NCI-H146 treated with DMSO at 0.1 percent for 48 hours (cell line): ENCODE measurements around the gene TMCO4.

ENCODE experiments used
- DNase-seq: peaks from one replicate; lab custom pipeline; 2025; ENCODE audit not compliant: unreplicated experiment; lab: John Stamatoyannopoulos, UW

The TMCO4 gene

DNA sequence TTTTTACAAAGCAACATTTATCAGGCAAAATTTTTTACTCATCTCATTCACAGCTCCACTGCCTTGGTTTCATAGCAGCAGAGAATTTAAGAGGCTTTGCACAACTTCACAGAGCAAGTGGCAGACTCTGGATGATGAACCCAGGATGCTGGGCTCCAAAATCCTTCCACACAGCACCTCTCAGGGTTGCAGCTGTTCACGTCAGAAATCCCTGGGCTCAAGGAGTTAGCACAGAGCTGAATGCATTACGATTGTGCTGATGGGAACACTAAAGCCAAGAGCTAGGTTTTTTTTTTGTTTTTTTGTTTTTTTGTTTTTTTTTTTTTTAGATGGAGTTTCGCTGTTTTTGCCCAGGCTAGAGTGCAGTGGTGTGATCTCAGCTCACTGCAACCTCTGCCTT, 137.4 kb downstream of the TMCO4 start:
- no peak for DNase-seq

DNA sequence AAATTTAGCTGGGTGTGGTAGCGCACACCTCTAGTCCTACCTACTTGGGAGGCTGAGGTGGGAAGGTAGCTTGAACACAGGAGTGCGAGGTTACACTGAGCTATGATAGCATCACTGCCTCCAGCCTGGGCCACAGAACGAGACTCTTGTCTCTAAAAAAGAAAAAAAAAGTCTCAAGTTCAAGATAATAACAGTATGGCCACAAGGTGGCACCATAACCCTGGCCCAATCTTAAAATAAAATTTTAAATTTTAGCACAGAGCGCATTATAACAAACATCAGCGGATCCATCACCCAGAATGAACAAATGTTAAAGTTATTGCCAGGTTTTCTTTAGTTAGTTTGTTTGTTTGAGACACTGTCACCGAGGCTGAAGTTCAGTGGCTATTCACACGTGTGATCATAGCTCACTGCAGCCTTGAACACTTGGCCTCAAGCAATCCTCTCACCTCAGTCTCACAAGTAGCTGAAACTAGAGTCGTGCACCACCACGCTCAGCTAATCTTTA, 137.9 kb downstream of the TMCO4 start:
- DNase-seq = no peak

DNA sequence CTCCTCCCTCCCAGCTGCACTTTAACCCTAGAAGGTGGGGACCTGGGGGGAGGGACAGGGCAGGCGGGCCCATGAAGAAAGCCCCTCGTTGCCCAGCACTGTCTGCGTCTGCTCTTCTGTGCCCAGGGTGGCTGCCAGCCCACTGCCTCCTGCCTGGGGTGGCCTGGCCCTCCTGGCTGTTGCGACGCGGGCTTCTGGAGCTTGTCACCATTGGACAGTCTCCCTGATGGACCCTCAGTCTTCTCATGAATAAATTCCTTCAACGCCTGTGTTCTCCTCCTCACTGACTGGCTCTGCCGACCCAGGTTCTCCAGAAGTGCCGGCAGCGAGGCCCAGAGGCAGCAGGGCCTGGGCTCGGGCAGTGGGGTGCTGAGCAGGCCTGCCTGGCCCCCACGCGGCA, 141.5 kb downstream of the TMCO4 start:
- no peak for DNase-seq

DNA sequence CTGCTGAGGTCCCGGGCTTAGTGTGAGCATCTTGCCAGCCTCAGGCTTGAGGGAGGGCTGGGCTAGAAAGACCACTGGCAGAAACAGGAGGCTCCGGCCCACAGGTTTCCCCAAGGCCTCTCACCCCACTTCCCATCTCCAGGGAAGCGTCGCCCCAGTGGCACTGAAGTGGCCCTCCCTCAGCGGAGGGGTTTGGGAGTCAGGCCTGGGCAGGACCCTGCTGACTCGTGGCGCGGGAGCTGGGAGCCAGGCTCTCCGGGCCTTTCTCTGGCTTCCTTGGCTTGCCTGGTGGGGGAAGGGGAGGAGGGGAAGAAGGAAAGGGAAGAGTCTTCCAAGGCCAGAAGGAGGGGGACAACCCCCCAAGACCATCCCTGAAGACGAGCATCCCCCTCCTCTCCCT, 142.2 kb downstream of the TMCO4 start:
- no peak for DNase-seq

DNA sequence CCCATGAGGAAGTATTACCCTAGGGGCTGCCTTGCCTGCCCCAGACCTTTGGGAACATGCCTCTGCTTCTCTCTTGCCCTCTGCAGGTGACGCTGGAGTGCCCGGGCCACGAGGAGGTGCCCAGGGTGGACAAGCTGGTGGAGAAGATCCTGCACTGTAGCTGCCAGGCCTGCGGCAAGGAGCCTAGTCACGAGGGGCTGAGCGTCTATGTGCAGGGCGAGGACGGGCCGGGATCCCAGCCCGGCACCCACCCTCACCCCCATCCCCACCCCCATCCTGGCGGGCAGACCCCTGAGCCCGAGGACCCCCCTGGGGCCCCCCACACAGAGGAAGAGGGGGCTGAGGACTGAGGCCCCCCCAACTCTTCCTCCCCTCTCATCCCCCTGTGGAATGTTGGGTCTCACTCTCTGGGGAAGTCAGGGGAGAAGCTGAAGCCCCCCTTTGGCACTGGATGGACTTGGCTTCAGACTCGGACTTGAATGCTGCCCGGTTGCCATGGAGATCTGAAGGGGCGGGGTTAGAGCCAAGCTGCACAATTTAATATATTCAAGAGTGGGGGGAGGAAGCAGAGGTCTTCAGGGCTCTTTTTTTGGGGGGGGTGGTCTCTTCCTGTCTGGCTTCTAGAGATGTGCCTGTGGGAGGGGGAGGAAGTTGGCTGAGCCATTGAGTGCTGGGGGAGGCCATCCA, 142.8 kb downstream of the TMCO4 start:
- no peak for DNase-seq

DNA sequence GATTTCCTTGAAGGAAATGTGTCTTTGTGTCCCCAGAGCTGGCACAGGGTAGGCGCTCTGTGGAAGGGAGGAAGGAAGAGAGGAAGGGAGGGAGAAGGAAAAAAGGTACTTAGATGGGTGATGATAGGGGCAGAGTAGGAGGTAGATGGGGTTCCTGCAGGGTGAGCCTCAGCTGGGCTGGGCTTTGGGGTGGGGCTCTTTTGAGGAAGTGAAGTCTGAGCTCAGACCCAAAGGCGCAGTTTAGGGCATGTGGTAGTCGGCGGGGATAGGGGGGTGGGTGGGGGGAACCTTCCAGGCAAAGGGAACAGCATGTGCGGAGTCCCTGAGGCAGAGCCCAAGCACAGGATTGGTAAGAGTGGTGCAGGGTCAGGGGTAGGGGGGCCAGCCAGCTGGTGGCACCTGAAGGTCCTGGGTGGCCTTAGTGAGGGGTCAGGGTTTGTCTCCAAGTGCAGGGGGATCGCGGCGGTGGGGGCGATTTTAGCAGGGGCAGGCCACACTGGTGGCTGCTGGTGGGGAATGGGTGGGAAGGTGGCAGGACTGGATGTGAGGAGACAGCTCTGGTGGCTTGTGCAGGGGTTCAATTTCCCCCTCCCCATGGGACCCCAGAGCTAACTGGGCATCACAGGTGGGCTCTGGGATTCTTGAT, 143.5 kb downstream of the TMCO4 start:
- no peak for DNase-seq

DNA sequence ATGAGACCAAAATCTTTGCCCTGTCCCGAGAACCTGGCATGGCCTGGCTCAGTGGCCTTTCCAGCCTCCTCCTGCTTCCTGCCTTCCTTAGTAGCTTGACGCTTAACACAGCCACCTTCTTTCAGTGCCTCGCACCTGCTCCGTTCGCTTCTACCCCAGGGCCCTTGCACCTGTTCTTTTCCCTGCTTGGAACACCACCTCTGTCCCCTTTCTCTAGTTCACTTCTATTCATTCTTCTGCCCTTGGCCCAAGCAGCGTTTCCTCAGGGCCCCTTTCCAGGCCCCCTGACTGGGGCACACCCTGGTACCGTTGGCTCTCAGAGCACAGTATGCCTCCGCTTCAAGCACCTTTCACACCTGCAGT, 144.0 kb downstream of the TMCO4 start:
- no peak for DNase-seq

DNA sequence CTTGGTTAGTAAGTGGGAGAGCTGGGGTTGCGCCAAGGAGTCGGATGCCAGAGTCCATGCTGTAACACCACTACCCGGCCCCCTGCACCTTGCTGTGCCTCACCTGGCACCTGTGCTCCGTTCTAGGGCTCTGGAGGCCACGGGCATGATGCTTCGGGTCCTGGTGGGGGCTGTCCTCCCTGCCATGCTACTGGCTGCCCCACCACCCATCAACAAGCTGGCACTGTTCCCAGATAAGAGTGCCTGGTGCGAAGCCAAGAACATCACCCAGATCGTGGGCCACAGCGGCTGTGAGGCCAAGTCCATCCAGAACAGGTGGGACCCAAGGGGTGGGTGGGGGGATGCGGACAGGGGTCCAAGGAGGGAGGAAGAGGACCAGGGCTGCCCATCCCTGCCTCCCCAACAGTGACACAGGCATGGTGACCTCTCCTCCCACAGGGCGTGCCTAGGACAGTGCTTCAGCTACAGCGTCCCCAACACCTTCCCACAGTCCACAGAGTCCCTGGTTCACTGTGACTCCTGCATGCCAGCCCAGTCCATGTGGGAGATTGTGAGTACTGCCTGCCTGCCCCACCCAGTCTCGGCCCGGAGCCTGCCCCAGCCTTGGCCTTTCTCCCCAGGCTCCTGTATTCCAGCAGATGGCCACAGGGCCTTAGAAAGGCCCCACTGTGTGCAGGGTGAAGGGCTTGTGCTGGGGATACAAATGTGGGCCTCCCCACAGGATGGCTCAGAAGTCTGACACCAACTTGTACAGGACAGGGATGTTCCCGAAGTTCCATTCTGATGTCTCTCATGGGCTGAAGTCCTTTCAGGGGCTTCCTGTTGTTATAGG, 144.6 kb downstream of the TMCO4 start:
- no peak for DNase-seq

DNA sequence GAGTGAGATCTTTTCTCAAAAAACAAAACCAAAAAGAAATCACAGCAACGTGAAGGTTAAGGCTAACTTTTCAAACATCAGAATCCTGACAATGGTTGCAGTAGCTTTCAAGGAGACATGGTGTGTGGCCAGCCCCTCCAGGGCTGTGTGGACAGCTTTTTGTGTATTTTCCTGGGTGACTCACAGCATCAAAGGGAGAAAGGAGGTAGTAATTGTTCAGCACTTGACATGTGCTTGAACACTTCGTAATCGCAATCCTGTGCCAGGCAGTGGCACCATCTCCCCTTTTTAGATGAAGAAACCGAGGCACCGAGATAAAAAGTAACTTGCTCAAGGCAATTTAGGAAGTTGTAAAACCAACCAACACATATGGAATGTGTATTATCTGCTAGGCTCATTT, 145.3 kb downstream of the TMCO4 start:
- DNase-seq = no peak

DNA sequence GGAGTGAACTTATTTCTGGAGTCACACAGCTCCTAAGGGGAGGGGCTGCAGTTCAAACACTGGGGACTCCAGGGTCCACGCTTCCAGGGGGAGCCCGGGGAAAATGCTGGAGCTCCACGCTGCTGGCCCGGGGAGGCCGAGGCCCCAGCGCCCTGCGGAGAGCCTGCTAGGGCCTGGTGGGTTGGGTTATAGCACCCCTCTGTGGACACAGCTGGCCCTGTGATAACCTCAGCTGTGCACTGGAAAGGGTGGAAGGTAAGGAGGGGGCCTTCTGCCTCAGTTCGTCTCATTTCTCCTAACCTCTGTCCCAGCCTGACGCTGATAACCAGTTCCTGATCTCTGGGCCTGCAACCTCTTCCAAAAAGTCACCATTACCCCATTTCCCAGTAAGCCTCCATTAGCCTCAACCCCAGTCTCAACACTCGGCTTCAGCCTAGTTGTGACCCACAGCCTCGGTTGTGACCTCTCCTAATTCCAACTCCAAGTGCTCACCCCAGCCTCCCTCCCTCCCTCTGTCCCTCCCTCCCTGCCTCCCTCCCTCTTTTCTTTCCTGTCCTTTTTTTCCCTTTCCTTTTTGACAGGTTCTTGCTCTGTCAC, 148.5 kb downstream of the TMCO4 start:
- DNase-seq = no peak

DNA sequence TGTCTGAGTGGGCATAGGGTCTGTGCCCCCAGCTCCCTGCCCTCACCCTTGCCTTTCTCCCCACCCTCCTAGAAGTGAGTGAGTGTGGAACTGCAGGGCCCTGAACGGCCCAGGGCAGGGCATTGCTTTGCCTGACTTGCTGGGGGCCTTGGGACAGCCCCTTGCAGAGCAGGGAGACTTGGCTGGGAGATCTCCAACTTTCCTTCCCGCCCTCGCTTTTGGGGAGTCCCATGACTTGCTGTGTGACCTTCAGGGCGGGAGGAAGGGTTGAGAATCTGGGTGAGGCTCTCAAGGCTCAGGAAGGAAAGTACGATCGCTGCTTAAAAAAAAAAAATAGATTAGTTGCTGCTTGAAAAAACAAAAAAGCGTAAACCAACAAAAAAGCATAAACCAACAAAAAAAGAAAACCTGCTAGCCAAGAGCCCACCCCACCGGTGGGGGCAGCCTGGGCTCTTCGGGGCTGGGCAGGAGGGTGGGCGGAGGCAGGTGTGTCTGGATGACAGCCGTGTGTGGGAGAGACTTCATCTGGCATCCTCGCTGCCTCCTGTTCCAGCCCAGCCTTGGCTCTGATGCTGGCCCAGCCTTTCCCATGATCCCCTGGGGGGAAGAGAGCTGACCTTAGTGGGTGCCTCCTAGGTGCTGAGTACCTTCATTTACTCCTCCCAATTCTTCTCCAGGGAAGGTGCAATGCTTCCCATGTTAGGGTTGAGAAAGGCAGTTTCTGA, 149.1 kb downstream of the TMCO4 start:
- no peak for DNase-seq

DNA sequence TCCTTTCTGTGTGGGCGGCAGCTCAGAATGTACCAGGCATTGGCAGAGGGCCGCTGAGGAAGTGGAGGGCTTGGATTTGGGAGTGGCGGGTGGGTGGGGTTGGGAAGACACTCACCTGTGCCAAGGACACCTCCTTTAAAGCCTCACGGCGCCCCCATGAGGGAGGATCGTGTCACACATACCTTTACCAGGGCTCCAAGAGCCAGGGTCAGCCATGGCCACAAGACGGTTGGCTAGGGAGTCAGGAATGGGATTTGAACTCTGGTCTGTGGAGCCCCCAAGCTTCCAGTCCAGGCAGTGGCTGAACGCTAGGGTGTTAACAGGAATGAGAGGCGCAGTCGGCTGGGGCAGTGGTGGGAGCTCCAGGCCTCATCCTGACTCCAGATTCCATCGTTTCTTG, 151.0 kb downstream of the TMCO4 start:
- DNase-seq = no peak

DNA sequence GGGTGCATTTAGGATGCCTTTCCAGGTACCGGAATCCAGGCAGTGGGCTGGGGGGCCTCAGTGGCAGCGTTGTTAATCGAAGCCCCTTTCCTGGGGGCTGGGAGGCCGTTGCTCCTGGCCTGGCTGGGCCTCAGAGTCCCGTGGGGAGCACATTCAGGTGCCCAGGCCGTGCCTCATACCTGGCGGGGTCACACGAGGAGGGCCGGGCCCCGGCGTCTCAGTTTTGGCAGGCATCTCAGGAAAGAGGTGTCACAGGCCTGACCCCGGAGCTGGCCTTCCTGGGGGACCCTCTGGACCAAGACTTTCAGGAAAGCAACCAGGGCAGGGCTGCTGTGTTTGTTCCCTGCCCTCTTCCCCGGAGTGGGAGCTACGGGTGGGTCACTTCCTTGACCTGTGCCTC, 151.5 kb downstream of the TMCO4 start:
- no peak for DNase-seq

DNA sequence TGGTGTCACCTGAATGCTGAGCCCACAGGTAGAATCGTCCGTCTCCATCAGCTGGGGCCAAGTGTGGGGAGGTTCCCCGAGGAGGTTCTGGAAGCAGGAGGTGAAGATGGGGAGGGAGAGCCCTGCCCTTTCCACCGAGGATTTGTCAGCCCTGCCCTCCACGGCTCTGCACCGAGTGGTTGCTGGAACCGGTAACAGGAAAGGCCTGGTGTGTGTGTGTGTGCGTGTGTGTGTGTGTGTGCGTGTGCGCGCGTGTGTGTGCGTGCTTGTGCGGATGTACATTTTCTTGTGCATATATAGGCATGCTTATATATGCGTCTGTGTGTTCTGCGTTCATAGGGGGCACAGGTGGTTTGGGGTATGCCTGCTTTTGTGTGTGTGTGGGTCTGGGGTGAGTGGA, 152.1 kb downstream of the TMCO4 start:
- no peak for DNase-seq

DNA sequence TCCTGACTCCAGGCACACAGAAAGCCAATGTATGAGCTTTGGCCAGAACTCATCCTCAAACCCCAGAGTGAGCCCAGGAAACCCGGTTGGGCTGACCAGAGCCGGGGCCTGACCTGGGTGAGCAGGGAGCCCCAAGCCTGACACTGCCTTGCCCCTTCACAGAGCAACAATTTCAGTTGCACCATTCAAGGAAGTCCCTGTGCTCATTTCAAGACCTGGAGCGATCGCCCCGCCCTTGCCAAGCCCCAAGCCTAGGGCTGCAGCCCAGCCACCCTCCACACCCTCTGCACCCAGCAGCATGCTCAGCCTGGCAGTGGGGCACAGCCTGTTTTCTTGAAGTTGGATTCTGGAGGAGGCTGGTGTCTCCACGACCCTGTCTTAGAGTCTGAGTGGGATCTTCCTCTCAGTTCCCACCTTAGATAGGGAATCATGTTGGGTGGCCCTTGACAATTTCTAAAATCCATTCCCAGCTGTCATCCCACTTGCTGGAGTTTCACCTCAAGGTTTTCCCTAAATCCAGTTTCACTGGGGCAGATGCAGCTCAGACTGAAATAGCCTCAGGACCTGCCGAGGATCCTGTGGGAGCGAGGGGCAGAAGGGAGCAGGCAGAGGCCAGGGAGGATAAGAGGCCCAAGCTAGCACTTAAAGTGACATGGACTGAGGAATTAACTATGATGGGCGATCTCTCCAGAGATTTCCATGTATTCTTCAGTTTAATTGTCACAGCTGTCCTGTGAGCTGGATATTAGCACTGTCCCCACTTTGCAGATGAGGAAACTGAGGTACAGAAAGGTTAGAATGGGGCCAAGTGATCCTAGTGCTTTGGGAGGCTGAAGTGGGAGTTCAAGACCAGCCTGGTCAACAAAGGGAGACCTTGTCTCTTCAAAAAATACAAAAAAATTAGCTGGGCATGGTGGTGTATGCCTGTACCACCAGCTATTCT, 153.1 kb downstream of the TMCO4 start:
- DNase-seq = no peak

DNA sequence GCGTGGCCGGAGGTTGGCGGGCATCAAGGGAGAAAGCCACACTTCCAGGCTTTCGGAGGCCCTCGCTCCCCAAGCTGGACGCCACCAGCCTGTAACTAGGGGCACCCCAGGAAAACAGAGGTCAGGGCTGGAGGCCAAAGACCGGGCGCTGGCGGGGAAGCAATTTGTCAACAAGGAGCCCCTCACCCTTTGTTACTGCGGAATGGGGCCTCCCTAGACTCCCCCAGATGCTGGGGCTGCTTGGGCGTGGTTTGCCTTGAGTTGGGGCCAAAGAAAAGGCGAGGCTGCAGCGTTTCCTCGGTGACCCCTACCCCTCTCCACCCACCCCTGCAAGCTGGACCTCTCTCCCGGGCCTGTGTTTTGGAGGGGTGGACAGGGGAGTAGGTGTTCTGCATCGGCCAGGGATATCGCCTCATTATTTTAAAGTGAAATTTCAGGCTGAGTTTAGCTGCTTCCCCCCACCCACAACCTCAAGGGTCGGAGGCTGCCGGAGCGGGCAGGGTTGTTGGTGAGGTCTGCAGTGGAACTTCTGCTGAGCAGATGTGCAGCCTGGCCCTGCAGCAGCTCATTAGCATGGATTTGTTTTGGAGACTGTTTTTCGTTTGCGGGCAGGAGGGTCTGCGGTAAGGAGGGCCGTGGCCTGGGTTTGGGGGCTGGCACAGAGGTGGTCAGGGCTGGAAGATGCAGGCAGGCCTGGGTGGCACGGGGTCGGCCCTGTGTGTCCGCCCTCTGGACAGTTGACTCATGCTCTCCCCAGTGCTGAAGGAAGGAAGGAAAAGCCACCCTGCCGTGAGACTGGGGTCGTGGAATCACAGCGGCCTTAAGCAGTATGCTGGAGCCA, 154.1 kb downstream of the TMCO4 start:
- no peak for DNase-seq

DNA sequence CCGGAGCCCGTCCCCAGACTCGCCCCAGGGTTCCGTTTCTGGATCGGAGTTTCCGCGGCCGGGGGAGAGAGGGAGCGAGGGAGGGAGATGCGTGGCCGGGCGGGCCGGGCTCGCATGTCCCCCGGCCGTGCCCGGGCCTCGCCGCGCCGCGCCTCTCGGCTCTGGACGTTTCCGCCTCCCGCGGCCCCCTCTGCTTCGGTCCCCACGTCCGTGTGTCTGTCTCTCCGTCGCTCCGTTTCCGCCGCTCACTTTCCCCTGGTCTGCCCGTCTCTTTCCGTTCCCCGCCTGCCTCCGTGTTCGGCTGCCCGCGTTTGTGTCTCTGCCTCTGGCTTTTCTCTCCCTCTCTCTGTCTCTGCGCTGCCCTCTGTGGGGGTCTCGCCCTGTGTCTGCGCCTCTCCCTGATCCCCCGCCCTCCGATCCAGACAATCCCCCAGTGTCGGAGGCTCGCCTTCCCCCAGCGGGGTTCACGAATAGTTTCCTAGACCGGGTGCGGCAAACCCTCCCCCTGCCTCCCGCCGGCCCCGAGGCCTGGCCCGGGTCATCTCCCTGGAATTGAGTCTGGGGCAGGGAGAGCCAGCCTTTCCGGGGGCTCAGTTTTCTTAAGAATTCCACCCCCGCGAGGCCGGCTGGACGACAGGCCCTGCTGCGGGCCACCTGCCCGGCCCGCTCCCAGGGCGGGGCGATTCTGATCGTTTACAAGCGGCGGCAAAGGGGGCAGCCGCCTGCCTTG, 154.9 kb downstream of the TMCO4 start:
- no peak for DNase-seq

DNA sequence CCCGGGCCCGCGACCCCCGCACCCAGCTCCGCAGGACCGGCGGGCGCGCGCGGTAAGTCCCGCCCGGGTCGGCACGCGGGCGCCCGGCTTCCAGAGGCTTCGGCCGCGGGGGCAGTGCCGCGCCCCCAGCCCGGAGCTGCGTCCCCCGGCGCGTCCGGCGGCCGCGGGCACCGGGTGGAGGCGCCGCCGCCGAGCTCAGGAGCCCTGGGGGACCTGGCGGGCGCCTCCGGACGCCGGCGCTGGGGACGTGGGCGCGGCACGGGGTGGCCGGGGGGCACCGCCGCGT, 155.4 kb downstream of the TMCO4 start:
- DNase-seq = no peak
